Endodermal cell (in vitro differentiated cells): ENCODE data around the gene TLE1. TPM values are rescaled to one million over a fixed set of nuclear protein-coding genes. Genes with fewer than 3 reads are reported as not detected.

Experiments
- DNase-seq: peaks from one replicate; pipeline ENCODE4 v3.0.0-alpha.2; 2017
- H3K27ac ChIP-seq: 2 replicates; pipeline ENCODE4 v1.5.1; 2013; ENCODE audit warnings: mild to moderate bottlenecking, low read depth, low read length, moderate library complexity
- H3K27me3 ChIP-seq: 2 replicates; pipeline ENCODE4 v1.6.1; 2013; ENCODE audit warnings: mild to moderate bottlenecking, low read length, moderate library complexity; ENCODE audit not compliant: insufficient read depth, control insufficient read depth, poor library complexity, severe bottlenecking
- H3K36me3 ChIP-seq: 2 replicates; pipeline ENCODE4 v1.7.0; 2013; ENCODE audit warnings: mild to moderate bottlenecking, low read length, moderate library complexity; ENCODE audit not compliant: control insufficient read depth, insufficient read depth
- H3K4me1 ChIP-seq: one replicate; pipeline ENCODE4 v1.7.0; 2013; ENCODE audit warnings: low read length; ENCODE audit not compliant: control insufficient read depth, insufficient read depth
- H3K4me3 ChIP-seq: 2 replicates; pipeline ENCODE4 v1.5.1; 2013; ENCODE audit warnings: mild to moderate bottlenecking, low read length, moderate library complexity
- H3K9ac ChIP-seq: 2 replicates; pipeline ENCODE4 v1.6.1; 2013; ENCODE audit warnings: mild to moderate bottlenecking, low read length, moderate library complexity; ENCODE audit not compliant: poor library complexity, severe bottlenecking; ENCODE audit errors: extremely low read depth
- H3K9me3 ChIP-seq: 2 replicates; pipeline ENCODE4 v1.6.1; 2013; ENCODE audit warnings: mild to moderate bottlenecking, low read length, moderate library complexity; ENCODE audit not compliant: control insufficient read depth
- H3K27ac Mint-ChIP-seq: 2 replicates; pipeline ENCODE4 v1.8.0; 2020; ENCODE audit warnings: mixed read lengths
- H3K27me3 Mint-ChIP-seq: 2 replicates; pipeline ENCODE4 v1.8.0; 2021; ENCODE audit warnings: mild to moderate bottlenecking, mixed read lengths; ENCODE audit not compliant: insufficient read depth
- H3K36me3 Mint-ChIP-seq: 2 replicates; pipeline ENCODE4 v1.8.0; 2020; ENCODE audit warnings: low read depth, mixed read lengths
- H3K4me1 Mint-ChIP-seq: 2 replicates; pipeline ENCODE4 v1.8.0; 2020; ENCODE audit warnings: mixed read lengths
- H3K4me3 Mint-ChIP-seq: 2 replicates; pipeline ENCODE4 v1.8.0; 2020; ENCODE audit warnings: mild to moderate bottlenecking, moderate library complexity, mixed read lengths
- H3K9me3 Mint-ChIP-seq: 2 replicates; pipeline ENCODE4 v1.8.0; 2020; ENCODE audit warnings: mild to moderate bottlenecking, mixed read lengths
- CTCF ChIP-seq: fragments of 200-600 bp; sonication (generic); conservative IDR thresholded peaks from 2 replicates; pipeline ENCODE4 v1.5.0; 2021; ENCODE audit warnings: antibody characterized with exemption, mild to moderate bottlenecking
- WGBS, 2 experiments: methylation state at CpG; one replicate each; pipeline versions ENCODE4 v1.1.5 to v1.1.7; 2013; ENCODE audit warnings: missing lambda C conversion rate in 2 of 2, mixed read lengths in 1 of 2; ENCODE audit not compliant: insufficient coverage in 1 of 2, insufficient read length in 1 of 2; 5-methylcytosine and 5-hydroxymethylcytosine counted together
- total RNA-seq, 2 donors: library from RNA; stranded (reverse); fragmentation: NEBNext Ultra II Directional in 1 of 2; extraction: Animal tissue kit (Norgen Biotek cat#: 25700) in 1 of 2; gene quantifications; 2 replicates in 1 of 2; 3 replicates in 1 of 2; pipeline ENCODE4 v1.2.1, GENCODE V29; 2021

Gene TLE1
- total RNA-seq, 2 donors from 2014 or later = 49.7 to 73.5 TPM

GRCh38 chr9:81631218-81631745, 58.1 kb downstream of the TLE1 start:
- H3K9ac ChIP-seq = no peak overlapping the region
- H3K4me1 ChIP-seq = no peaks in the 10 kb centered on the region
- H3K27ac ChIP-seq = no peak overlapping the region
- Mint-ChIP-seq H3K27me3 (no peaks in the 10 kb centered on the region), H3K27ac (no peak overlapping the region), H3K4me1 (peaks cover 13% of the 10 kb centered on the region), H3K36me3 (peaks cover 30% of the 10 kb centered on the region), H3K4me3 (no peak overlapping the region), H3K9me3 (no peaks in the 10 kb centered on the region)
- H3K4me3 ChIP-seq = no peak overlapping the region
- no peak for DNase-seq
- 97% methylated on average over 6 to 7 of the region's 7 CpGs for WGBS, 2 experiments
- no peak for TF ChIP-seq CTCF
- no peaks in the 10 kb centered on the region for H3K9me3 ChIP-seq
- H3K27me3 ChIP-seq = no peaks in the 10 kb centered on the region
- peaks cover 75% of the 10 kb centered on the region for H3K36me3 ChIP-seq

DNA sequence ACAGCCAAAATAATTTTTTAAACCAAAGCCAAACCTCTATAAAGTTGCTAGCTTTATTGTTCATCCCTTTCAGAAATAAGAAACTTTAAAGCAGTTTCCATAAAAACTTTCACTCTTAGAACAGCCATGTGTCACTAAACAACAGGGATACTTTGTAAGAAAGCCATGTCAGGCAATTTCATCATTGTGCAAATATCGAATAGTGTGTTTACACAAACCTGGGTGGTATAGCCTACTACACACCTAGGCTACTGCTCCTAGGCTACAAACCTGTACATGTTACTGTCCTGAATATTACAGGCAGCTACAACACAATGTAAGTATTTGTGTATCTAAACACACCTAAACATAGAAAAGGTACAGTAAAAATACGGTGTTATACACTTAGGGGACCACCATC, 59.9 kb downstream of the TLE1 start:
- Mint-ChIP-seq H3K9me3 (no peaks in the 10 kb centered on the region), H3K27ac (no peak overlapping the region), H3K36me3 (peaks cover 31% of the 10 kb centered on the region), H3K4me3 (no peak overlapping the region), H3K4me1 (peaks cover 12% of the 10 kb centered on the region), H3K27me3 (no peaks in the 10 kb centered on the region)
- H3K36me3 ChIP-seq = peaks cover 67% of the 10 kb centered on the region
- no peak for TF ChIP-seq CTCF
- H3K9ac ChIP-seq = no peak overlapping the region
- H3K27me3 ChIP-seq = no peaks in the 10 kb centered on the region
- H3K27ac ChIP-seq = no peak overlapping the region
- H3K4me1 ChIP-seq = no peaks in the 10 kb centered on the region
- WGBS, 2 experiments = 97% methylated on average over 2 of the region's 2 CpGs; no CpG with 5 or more reads in 1 of the 2 experiments
- DNase-seq = no peak
- H3K9me3 ChIP-seq = no peaks in the 10 kb centered on the region
- H3K4me3 ChIP-seq = no peak overlapping the region

DNA sequence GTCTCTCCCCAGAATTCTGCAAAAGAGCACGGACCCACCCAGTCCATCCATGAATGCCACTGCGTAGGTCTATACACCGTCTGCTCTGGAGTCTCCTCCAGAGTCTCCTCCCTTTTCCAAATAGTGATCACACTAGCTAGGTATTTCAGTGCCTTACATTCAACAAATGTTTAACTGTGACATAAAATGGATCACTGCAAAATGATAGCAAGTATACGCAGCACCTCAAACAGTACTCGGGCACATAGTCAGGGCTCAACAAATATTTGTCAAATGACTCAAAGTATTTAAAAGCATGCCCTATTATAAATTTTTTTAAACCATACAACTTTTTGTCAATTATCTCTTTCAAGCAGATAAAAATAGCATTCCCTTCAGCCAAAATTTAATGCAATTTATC, 60.5 kb downstream of the TLE1 start:
- Mint-ChIP-seq H3K27ac (no peak overlapping the region), H3K4me1 (peaks cover 13% of the 10 kb centered on the region), H3K27me3 (no peaks in the 10 kb centered on the region), H3K4me3 (no peak overlapping the region), H3K9me3 (no peaks in the 10 kb centered on the region), H3K36me3 (peaks cover 25% of the 10 kb centered on the region)
- no peak overlapping the region for H3K9ac ChIP-seq
- no peaks in the 10 kb centered on the region for H3K9me3 ChIP-seq
- H3K4me1 ChIP-seq = no peaks in the 10 kb centered on the region
- WGBS, 2 experiments = 95 to 100% methylated on average over 4 to 5 of the region's 5 CpGs
- peaks cover 63% of the 10 kb centered on the region for H3K36me3 ChIP-seq
- H3K4me3 ChIP-seq = no peak overlapping the region
- DNase-seq = no peak
- TF ChIP-seq CTCF = no peak
- H3K27ac ChIP-seq = no peak overlapping the region
- no peaks in the 10 kb centered on the region for H3K27me3 ChIP-seq
